Activated naive CD8-positive, alpha-beta T cell treated with anti-CD3 and anti-CD28 coated beads, Interleukin-2, amount 50 U/mL, for 16 hours (primary cell): ENCODE measurements around the gene RFX5.
"Not testable (repeated sequence)": the region's sequence is repeated elsewhere in the genome, so short reads cannot be mapped to it uniquely, and the experiment has no call there.

Source experiments
- DNase-seq: peaks from one replicate; pipeline ENCODE4 v3.0.0-alpha.2; 2020; ENCODE audit warnings: low read depth, low spot score

RFX5 gene

DNA sequence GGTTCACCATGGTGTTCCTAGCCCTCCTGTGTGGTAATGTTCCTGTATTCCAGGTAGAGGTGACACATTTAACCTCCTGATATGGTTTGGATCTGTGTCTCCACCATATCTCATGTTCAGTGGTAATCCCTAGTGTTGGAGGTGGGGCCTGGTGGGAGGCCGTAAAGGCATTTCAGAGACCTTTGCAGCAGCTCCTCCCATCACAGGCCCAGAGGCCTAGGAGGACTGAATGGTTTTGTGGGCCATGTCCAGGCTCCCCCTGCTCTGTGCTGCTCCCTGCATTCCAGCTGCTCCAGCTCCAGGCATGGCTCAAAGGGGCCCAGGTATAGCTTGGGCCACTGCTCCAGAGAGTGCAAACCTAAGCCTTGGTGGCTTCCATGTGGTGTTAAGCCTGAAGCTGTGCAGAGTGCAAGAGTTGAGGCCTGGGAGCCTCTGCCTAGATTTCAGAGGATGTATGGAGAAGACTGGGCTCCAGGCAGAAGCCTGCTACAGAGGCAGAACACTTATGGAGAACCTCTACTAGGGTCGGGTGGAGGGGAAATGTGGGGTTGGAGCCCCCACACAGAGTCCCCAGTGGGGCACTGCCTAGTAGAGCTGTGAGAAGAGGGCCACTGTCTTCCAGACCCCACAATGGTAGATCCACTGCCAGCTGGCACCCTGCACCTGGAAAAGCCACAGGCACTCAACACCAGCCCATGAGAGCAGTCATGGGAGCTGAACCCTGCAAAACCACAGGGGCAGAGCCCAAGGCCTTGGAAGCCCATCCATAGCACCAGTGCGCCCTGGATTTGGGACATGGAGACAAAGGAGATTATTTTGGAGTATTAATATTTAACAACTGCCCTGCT is 15.5 kb upstream of the RFX5 start:
- DNase-seq: no peak

DNA sequence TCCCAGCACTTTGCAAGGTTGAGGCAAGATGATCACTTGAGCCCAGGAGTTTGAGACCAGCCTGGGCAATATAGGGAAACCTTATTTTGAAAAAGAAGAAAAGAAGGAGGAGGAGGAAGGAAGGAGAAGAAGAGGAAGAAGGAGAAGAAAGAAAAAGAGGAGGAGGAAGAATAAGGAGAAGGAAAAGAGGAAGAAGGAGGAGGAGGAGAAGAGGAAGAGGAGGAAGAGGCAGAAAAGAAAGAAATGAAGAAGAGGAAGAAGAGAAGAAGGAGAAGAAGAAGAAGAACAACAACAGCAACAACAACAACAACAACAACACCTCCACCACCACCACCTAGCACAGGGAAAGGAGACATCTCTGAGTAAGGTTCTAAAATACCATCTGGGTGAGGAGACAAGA is 14.8 kb upstream of the RFX5 start:
- DNase-seq: no peak

DNA sequence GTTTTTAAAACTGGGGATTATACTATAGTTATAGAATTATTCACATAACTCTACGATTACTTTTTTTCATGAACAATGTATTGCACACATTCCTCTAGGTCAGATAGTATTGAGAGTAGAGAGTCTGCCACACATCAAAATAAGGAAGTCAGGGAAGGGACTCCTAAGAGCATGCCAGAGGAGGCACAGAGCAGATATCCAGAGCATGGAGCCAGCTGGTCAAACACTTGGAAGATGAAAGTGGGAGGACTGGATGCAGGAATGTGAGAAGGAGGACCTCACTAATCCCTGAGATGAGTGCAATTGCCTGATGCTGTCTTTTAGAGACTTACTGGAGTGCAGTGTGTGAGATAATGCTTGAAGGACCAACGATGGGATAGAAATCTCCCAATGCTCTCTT is 9.6 kb upstream of the RFX5 start:
- DNase-seq: no peak

DNA sequence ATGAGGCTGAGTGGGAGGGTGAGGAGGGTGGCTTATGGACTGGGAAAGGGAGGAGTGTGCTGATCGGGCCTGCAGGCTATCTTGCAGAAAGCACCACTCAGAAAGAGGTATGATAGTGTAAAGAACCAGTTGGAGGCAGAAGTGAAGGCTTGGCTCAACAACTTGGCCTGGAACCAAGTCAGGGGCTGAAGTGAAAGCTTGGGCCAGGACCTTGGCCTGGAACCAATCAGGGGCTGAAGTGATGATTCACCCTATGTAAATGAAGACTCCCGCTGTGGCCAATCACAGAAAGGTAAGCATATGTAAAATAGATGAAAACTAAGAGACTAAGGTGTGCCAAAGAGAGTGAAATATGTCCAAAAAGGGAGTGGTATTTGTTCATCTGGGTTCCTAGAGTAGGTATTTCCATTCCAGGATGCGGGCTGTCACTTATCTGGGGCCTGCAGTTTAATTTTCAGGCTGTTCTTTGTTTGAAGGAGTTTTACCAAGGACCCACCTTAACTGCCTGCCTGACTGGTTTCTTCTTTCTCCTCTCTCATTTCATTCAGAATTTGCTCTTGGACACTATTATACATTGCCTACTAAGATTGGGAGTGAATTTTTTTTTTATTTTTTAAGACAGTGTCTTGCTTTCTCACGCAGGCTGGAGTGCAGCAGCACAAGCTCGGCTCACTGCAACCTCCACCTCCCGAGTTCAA is 5.1 kb upstream of the RFX5 start:
- DNase-seq: no peak

DNA sequence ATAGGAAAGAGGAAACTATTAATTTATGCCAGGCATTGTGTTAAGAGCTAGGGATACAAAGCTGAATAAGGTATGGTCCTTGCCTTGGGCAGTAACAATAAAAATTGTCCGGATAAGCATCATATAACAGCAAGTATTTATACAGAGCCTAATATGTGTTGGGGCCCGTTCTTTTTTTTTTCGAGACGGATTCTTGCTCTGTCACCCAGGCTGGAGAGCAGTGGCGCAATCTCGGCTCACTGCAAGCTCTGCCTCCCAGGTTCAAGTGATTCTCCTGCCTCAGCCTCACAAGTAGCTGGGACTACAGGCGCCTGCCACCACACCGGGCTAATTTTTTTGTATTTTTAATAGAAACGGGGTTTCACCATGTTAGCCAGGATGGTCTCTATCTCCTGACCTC is 3.3 kb upstream of the RFX5 start:
- DNase-seq: not testable (repeated sequence)

DNA sequence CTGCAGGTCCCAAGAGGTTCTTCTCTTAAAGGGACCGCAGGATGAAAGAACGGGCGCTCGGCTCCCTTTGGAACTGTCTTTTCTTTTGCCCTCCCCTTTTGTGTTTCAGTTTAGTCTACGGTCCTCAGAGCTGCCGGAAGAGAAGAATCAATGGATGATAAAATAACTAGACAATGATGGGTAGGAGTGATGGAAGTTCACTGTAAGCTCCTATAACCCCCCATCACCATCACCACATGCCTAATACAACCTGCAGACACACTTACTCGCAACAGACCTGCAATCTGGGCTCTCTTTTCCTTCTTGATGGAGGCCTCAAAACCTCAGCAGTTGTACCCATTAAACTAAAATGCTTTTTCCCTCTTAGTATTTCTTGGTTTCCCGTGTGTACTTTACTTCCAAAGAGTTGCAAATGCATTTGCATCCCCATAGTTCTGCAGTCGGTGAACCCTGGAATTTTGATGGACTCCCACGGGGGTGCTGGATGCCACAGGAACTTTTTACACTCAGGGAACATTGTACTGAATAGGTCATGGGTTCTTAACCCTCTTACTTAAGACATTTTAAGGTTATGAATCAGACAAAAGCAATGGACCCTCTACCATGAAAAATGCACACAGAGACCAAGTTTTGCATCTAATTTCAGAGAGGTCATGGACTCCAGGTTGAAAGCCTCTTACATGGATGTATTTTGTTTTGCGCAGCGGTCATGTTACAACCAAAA is 633 bp upstream of the RFX5 start:
- no peak for DNase-seq

DNA sequence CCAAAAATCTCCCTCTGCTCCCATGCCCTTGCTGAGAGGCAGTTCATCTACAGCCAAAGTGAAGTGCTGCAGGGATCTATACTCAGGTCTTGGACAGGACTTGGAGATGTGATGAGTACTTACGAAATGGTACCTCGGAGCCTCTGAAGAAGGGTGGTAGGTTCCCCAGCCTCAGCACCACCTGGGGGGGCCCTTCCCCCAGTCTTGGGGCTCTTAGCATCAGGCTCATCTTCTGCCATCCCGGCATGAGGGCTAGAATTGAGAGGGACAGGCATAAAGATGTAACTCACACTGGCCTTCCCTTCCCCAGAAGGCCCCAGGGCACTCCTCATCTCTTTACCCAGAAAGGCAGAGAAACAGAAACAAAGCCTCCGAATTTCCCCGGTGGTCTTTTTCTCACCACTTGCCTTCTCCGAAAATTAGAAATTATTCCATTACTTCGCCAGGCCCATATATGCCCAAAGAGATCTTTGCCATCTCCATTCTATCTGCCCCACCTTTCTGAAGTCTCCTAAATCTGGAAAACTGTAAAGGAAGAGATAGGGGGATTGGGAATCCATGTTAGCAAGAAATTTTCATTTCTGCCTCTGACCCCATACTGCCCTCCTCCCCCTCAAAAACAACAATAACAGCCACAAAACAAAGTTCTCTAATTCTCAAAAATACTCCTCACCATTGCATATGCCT is 827 bp downstream of the RFX5 start:
- no peak for DNase-seq

DNA sequence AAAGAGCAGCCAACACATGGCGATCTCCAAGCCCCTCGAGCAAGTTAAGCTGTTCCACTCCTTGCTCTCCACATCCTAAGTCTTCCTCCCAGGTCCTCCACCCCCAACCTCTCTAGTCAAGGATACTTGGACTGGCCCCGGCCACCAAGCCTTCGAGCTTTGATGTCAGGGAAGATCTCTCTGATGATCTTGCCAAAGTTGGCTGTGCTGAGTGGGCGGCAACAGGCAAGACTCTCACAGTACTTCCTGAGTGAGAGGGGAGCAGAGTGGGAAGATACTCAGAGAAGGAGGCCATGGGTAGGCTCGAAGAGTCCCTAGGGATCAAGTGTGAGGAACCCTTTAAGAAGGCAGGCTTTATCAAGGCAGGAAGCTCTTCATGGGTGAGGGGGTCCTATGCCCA is 2.8 kb downstream of the RFX5 start:
- no peak for DNase-seq

DNA sequence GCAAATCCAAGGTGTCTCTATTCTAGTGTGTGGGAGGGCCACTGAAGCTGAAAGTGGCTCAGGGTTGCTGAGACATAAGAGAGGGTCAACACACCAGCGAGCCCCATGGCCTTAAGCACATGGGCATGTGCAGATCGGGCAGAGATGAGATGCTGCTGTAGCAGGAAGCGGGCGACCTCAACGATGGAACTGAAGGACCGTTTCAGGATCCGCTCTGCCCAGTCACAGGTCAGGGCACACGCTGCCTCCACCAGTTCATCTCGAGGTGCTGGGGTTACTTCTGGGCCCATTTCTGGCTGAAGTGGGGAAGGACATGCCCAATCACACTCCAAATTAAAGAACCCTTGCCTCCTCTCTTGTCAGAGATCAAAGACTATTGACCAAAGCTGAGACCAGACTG is 3.5 kb downstream of the RFX5 start:
- no peak for DNase-seq

DNA sequence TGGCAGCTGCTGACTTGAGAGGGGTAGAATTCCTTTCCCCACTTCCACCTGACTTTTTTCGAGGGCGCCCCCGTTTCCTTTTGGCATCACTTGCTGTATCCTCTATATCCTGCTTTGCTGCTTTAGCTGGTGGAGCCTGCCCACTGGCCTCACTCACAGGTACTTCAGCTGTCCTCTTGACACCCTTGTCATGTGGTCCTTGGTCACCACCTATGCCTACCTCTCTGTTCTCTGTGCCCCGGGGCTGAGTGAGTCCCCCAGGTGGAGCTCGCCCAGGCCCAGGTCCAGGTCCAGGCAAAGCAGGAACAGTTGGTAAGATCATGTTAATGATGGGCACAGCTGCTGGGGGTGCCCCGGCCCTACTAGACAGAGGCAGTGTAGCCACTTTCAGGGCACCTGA is 4.5 kb downstream of the RFX5 start:
- DNase-seq: no peak

DNA sequence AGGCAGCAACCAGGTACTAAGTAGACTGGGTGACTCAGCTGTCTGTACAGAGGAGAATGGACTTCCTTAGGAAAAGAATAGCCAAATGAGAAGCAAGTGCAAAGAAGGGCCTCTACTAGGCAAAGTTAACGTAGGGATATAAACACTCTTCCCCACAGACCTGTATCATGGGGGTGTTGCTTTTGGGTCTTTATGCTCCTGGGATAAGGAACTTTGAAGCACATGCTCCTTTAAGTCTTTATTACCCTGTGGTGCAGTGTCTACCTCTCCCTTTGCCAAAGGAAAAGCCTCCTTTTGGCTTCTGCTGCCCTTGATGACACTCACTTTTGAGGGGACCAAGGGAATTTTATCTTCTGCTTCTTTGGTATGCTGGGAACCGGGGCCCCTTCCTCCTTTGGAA is 5.0 kb downstream of the RFX5 start:
- no peak for DNase-seq

DNA sequence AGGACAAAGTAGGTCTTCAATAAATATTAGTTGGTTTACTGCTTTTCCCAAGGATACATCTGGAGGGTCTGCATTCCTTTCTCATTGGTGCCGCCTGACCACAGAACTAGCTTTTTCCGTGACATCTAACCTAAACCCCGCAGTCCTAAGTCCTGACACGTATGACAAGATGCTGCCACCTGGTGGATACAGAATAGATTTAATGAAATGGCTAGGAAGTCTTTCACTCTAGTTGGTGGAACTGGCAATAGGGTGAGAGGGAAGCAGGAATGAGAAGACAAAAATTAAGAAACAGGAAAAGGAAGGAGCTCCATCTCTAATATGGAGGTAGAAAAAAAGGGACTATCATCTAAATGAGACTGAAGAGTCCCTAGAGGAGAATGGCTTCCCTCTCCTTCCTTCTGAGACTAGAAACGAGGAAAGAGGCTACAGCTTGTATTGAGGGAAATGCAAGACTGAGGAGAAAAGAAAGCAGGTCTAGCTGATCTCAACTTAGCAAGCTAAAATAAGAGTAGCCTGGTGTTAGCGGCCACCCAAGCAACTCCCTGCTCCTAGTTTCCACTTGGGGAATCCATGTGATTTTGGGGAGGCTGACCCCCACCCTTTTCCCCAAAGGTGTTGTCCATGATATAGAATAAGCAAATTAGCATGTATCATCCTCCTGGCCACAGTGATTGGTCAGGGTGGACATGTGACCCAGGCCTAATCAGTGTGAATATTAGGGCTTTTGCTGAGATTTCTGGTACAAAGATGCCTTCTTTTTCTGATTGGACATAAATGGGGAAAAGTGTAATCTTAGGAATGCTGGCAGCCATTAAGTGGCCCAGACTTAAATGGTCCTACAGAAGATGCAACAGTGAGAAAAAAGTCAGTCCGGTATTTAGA is 5.9 kb downstream of the RFX5 start:
- no peak for DNase-seq

DNA sequence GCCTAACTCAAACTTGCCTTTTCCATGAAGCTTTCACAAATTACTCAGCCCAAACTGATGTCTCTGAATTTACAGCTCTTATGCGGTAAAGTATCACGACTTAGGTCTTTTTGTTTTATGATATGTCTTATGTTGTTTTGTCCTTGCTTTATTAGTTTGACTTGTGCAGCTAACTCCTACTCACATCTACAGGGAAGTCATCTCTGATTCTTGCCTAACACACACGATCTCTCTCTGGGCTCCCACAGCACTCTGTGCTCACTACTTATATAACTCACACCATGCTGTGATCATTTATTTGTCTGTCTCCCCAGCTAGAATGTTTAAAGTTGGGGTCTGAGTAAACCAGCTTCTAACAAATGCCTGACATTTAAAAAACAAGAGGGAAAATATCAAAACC is 10.5 kb downstream of the RFX5 start:
- no peak for DNase-seq

DNA sequence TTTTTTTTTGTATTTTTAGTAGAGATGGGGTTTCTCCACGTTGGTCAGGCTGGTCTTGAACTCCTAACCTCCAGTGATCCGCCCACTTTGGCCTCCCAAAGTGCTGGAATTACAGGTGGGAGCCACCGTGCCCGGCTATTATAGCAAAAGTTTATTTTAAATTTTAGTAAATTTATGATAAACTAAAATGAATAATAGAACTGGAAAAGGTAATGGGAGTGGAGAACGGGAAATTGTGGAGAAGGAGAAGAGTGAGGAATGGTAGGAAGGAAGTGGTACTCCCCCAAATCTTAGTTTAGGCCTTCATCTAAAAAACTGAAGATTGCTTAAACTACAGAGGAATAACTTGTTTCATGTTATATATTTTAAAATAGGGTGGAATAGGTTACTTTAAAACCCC is 12.2 kb downstream of the RFX5 start:
- DNase-seq: no peak

DNA sequence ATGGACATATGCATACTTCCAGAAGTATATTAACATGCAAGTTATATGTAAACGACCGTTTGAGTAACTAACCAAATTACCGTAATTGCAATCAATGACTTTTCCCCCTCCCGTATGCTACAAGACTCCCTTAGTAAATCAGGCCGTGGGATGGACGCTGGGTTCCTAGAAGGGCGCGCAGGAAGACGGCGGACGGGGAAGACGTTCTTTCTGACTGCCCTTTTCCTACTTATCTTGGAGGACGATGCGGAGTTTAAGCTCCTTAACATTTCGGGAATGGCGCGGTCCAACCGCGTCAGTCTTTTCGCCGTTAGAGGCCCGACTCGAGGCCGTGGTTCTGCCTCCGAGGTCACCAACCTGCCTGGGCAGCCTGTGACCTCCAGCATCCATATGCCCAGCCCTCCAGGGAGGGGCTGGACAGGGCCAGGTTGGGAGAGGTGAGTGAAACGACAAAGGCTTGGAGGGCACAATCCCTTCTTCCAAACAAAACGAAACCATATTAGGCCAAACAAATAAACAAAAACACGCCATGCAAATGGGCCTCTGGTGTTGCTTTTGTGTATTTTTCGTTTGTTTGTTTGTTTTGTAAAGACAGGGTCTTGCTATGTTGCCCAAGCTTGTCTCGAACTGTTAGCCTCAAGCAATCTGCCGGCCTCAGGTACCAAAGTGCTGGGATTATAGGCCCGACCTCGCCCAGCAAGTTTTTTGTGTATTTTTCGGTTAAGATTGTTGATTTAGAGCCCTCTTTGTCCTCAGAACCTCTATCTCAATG is 19.0 kb downstream of the RFX5 start:
- no peak for DNase-seq

DNA sequence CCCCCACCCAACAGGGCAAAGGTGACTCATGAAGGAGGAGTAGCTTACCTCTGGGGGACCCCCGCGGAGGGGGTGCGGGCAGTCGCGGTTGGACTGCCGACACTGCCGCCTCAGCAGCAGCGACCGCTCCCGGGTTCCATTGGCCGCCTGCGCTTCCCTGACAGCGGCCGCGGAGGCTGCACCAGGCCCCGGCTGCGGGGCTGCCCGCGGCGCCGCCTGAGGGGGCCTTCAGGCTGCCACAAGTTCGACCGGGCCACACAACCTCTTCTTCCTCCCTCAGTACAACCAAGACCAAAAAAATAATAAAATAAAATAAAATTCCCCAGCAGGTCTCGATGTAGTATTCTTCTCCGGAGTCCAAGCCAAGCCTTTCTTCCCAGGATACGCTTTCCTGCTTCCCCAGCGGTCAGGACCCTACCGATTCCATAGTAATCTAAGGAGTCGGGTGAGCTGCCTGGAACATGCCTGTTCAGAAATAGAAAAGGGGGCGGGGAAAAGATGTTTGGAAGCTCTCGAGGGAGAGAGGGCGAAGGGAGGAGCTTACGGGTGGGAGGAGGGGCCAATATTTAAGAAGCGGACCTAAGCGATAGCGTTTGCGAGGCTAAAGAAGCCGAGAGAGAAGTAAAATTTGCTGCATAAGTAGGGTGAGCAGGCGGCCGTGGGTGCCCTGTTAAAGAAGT is 19.7 kb downstream of the RFX5 start, which contains the start of gene PI4KB:
Gene PI4KB, minus strand, starts transcription at position 194 of the 680 bp plus-strand sequence. CDS start 10,935 bp downstream, outside the sequence.
- peak; percentile 79 for DNase-seq

DNA sequence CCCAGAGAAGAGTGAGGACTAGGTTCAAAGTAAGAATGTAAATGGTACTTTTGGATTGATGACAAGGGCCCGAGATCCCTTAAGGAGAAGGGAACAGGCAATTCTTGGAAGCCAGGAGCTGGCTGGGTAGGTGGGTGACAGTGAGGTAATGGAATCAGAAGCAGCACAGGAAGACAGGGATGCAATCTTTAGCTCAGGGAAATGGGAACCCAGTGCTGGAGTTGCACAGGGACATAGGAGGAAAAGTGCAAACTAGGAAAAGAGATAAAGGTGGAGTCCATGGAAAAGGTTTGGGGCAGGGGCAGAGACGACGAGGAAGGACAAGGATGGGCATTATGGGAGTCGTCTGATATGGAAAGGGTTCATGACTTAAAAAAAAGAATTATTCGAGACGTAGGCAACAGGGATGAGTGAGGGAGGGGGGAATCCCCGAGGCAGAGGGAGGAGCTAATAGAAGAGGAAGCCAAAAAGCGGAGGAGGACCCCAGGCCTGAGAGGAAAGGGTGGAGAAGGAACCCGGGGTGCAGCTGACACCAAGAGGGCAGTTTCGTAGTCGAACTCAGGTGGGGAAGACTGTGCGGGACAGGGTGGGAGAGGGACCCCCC is 20.3 kb downstream of the RFX5 start:
- peak; percentile 27 for DNase-seq

DNA sequence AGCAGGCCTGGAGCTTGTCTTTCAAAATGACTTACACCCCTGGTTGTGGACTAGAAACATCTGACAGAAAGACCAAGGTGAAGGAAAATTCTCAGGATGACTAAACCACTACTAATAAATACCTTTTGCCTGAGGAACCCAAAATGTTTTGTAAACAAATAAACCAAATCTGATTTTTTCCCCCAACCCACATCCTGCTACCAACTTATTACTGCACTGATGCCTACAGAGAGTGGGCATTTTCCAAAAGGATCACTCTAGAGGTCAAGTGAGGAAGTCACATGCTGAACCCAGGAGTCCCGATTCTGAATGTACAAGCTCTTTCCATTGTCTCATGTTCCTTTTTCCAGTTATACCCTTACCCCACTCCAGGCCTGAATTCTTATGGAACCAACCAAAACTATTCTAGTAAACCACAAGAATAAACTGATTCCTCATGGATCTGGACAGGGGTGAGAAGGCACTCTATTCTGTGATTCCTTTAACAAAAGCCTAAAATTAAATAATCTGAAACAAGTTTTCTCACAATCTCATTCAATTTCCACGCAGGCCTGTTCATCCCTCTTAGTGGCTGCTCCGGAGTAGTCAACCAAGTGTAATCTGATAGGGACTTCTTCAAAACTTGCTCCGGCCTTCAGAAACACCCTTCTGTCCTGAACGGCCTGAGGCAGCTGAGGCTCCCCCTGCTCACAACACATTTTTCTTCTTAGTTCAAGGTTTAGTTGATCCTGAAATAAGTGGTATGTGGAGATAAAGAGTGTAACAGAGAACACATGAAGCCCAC is 21.2 kb downstream of the RFX5 start:
- DNase-seq: no peak
